HG02938 (cell line): ENCODE measurements around the gene DCST2.

ENCODE experiments used
- ATAC-seq: cut with Tn5 transposase; IDR thresholded peaks from one replicate; pipeline ENCODE4 v1.9.1; 2021; ENCODE audit warnings: mild to moderate bottlenecking, moderate library complexity; ENCODE audit not compliant: unreplicated experiment

The DCST2 gene

GRCh38 chr1:155030243-155030795 lies 3.3 kb downstream of the DCST2 start:
- no peak for ATAC-seq

- ATAC-seq: no peak
These were observed 3.9 kb downstream of the DCST2 start for GRCh38 chr1:155029513-155030242.

GRCh38 chr1:155026588-155026987 lies 7.0 kb downstream of the DCST2 start:
- no peak for ATAC-seq

GRCh38 chr1:155026154-155026553 lies 7.4 kb downstream of the DCST2 start:
- no peak for ATAC-seq

- no peak for ATAC-seq
These were observed 9.3 kb downstream of the DCST2 start for GRCh38 chr1:155024315-155024714.

- no peak for ATAC-seq
These were observed 10.0 kb downstream of the DCST2 start for GRCh38 chr1:155023627-155024026.

GRCh38 chr1:155022927-155023236 lies 10.7 kb downstream of the DCST2 start:
- ATAC-seq: no peak

- ATAC-seq: no peak
These were observed 11.2 kb downstream of the DCST2 start for GRCh38 chr1:155022136-155022926.

- no peak for ATAC-seq
These were observed 14.0 kb downstream of the DCST2 start for GRCh38 chr1:155019377-155020245.

GRCh38 chr1:155018617-155019348 lies 14.8 kb downstream of the DCST2 start:
- ATAC-seq: no peak

- no peak for ATAC-seq
These were observed 15.7 kb downstream of the DCST2 start for GRCh38 chr1:155017946-155018316.

GRCh38 chr1:155017041-155017945 lies 16.3 kb downstream of the DCST2 start:
- ATAC-seq: peak; percentile 52

GRCh38 chr1:155016231-155016831 lies 17.2 kb downstream of the DCST2 start:
- no peak for ATAC-seq

GRCh38 chr1:155015527-155016230 lies 17.9 kb downstream of the DCST2 start:
- no peak for ATAC-seq

- ATAC-seq: no peak
These were observed 18.7 kb downstream of the DCST2 start for GRCh38 chr1:155014709-155015508.

GRCh38 chr1:155013632-155014031 lies 19.9 kb downstream of the DCST2 start:
- no peak for ATAC-seq

GRCh38 chr1:155012776-155013602 lies 20.6 kb downstream of the DCST2 start:
- no peak for ATAC-seq
